BLaER1 (cell line): ENCODE results near the gene TSEN34.
"Not testable (repeated sequence)": the region's sequence is repeated elsewhere in the genome, so short reads cannot be mapped to it uniquely, and the experiment has no call there.

Source experiments
- H3K27ac ChIP-seq: shearing (Covaris generic); formaldehyde crosslinking; 2 replicates; pipeline ENCODE4 v1.8.1; 2022
- H3K27me3 ChIP-seq: shearing (Covaris generic); formaldehyde crosslinking; 2 replicates; pipeline ENCODE4 v1.8.1; 2022
- H3K36me3 ChIP-seq: shearing (Covaris generic); formaldehyde crosslinking; 2 replicates; pipeline ENCODE4 v1.8.1; 2022
- H3K4me1 ChIP-seq: shearing (Covaris generic); formaldehyde crosslinking; 2 replicates; pipeline ENCODE4 v1.8.1; 2022
- H3K4me2 ChIP-seq: shearing (Covaris generic); formaldehyde crosslinking; 2 replicates; pipeline ENCODE4 v1.8.1; 2022
- H3K4me3 ChIP-seq: shearing (Covaris generic); formaldehyde crosslinking; 2 replicates; pipeline ENCODE4 v1.8.1; 2022
- H3K9ac ChIP-seq: shearing (Covaris generic); formaldehyde crosslinking; 2 replicates; pipeline ENCODE4 v1.8.1; 2022
- H3K9me3 ChIP-seq: shearing (Covaris generic); formaldehyde crosslinking; 2 replicates; pipeline ENCODE4 v1.8.1; 2022
- H4K20me1 ChIP-seq: shearing (Covaris generic); formaldehyde crosslinking; 2 replicates; pipeline ENCODE4 v1.8.1; 2022
- Cebpa-rat ChIP-seq: shearing (Covaris generic); IDR thresholded peaks from 2 replicates; pipeline ENCODE4 v1.8.1; 2022

The TSEN34 gene

DNA sequence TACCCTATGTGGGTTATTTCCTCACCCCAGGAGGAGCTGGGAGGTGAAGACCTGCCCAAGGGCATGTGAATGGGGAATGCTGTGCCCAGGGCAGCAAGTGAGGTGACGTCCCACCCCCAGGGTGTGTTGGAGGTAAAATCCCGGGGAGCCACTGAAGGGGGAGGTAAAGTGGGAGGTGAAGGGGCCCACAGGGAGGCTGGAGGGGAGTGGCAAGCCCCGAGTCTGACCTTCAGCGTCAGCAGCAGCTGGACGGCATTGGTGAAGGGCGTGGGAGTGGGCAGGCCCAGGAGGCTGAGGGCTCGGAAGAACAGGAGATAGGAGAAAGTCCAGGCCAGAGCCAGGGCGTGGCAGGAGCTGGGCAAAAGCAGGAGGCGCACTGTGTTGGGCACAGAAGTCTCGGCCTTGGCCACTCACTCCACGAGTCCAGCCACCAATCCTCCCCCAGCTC lies 4.2 kb upstream of the TSEN34 start:
- peak overlapping the region; percentile 89 for H3K27ac ChIP-seq
- H3K4me2 ChIP-seq = peak overlapping the region; percentile 99

DNA sequence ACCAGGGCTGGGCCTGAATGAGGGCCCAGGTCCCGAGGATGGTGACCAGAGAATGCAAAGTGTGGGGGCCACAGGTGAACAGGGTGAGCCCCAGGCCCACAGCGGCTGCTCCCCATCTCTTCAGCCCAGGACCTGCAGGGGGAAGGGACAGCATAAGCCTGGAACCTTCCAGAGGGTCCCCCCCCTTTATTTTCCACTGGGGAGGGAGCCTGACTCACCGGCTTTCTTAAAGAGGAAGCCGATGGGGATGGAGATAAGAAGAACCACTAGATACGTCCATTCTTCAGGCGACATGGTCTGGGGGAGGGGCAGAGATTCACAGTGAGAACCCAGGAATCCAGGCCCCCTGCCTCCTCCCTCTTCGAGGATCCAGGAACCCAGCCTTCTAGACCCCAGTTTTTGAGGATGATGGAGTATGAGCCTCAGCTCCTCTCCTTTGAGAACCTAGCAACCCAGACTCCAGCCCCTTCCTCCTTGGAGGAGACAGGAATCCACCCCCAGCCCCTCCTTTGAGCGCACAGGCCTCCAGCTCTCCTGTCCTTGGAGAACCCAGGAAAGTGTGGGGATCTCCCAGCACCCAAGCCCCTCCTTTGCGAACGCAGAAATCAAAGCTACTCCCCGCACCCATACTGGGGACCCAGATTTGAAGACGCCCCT lies 2.8 kb upstream of the TSEN34 start:
- Histone ChIP-seq H4K20me1 (peaks cover 27% of the 10 kb centered on the region), H3K36me3 (peaks cover 46% of the 10 kb centered on the region), H3K27me3 (no peaks in the 10 kb centered on the region), H3K9me3 (no peaks in the 10 kb centered on the region), H3K4me1 (peaks cover 36% of the 10 kb centered on the region), H3K9ac (peak overlapping the region; percentile 89), H3K27ac (peak overlapping the region; percentile 89), H3K4me2 (peak overlapping the region; percentile 99), H3K4me3 (peak overlapping the region; percentile 78)
- no peak for TF ChIP-seq Cebpa-rat

More for the DNA sequence above, 4.2 kb upstream of the TSEN34 start:
- Histone ChIP-seq H3K9ac (peak overlapping the region; percentile 89), H3K4me1 (peaks cover 22% of the 10 kb centered on the region), H3K4me3 (no peak overlapping the region), H3K36me3 (peaks cover 46% of the 10 kb centered on the region), H3K27me3 (no peaks in the 10 kb centered on the region), H4K20me1 (peaks cover 16% of the 10 kb centered on the region), H3K9me3 (no peaks in the 10 kb centered on the region)
- no peak for TF ChIP-seq Cebpa-rat

DNA sequence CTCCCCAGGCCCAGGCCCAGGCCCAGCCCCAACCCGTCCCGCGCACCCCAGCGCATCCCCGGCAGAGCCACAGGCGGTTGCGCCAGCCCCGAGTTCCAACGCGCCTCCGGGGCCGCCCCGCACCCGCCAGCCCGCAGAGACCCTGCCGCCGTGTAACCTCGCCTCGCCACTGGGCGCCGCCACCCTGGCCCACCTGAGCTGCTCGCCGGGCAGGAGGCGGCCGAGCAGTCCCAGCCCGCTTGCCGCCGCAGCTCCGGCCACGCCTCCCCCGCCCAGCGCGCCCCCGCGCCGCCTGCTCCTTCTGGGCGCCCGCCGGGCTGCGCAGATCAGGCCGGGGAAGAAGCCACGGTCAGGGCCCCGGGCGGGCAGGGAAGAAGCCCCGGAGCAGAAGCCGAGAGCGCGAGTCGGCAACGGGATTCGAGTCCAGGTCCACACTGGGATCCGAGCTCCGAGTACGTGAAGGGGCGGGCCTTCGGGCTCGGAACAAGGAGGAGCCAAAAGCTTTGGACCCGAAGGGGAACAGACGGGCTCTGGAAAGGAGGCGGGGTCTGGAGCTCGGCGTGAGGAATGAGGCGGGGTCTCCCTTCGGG lies 1.9 kb upstream of the TSEN34 start, which contains the start of gene MBOAT7:
Gene MBOAT7, minus strand, starts transcription at position 436 of the 590 bp plus-strand sequence. CDS start 1,072 bp downstream, outside the sequence.
- TF ChIP-seq Cebpa-rat = no peak
- Histone ChIP-seq H3K4me1 (peaks cover 36% of the 10 kb centered on the region), H3K4me2 (peak within 1 kb of the TSS; percentile 99), H3K27me3 (no peaks in the 10 kb centered on the region), H3K4me3 (peak within 1 kb of the TSS; percentile 81), H3K9ac (peak within 1 kb of the TSS; percentile 89), H4K20me1 (peaks cover 27% of the 10 kb centered on the region), H3K36me3 (peaks cover 46% of the 10 kb centered on the region), H3K27ac (peak within 1 kb of the TSS; percentile 95), H3K9me3 (no peaks in the 10 kb centered on the region)

DNA sequence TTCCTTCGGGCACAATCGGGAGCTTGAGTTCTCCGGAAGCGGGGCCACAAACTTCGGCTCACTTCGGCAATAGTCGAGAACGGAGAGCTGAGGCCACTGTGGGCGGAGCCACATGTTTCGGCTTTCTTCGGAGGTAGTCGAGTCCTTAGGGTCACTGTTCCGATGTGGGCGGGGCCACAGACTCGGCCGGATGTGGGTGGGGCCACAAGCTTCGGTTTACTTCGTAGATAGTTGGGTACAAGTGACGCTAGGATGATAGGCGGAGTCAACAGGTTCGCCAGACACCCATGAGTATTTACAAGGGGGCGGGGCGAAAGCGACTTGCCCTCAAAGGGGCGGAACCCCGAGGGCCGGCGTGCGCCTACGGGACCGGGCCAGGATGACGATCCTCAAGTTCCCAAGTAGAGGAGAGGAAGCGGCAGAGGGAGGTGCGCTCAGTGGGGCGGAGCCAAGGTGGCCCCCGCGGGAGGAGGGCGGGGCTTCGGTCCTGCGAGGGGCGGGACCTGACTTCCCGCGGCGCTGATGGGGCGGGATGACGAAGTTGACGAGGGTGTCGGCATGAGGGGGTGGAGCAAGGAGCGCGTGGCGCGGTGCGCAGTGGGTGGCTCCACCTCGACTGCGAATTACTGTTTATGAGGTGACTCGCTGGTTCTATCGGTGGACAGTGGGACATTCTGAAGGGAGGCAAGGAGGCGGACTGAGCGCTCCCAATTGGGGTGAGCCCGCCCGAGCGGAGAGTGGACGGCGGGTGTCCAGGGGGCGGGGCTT lies 1.2 kb upstream of the TSEN34 start:
- peaks cover 27% of the 10 kb centered on the region for H4K20me1 ChIP-seq
- H3K27me3 ChIP-seq = no peaks in the 10 kb centered on the region
- no peak for TF ChIP-seq Cebpa-rat
- peak overlapping the region; percentile 89 for H3K9ac ChIP-seq
- peaks cover 36% of the 10 kb centered on the region for H3K4me1 ChIP-seq
- peak overlapping the region; percentile 81 for H3K4me3 ChIP-seq
- peak overlapping the region; percentile 95 for H3K27ac ChIP-seq
- H3K36me3 ChIP-seq = peaks cover 50% of the 10 kb centered on the region
- no peaks in the 10 kb centered on the region for H3K9me3 ChIP-seq
- peak overlapping the region; percentile 64; the same call in 1 of the 2 replicates for H3K4me2 ChIP-seq

DNA sequence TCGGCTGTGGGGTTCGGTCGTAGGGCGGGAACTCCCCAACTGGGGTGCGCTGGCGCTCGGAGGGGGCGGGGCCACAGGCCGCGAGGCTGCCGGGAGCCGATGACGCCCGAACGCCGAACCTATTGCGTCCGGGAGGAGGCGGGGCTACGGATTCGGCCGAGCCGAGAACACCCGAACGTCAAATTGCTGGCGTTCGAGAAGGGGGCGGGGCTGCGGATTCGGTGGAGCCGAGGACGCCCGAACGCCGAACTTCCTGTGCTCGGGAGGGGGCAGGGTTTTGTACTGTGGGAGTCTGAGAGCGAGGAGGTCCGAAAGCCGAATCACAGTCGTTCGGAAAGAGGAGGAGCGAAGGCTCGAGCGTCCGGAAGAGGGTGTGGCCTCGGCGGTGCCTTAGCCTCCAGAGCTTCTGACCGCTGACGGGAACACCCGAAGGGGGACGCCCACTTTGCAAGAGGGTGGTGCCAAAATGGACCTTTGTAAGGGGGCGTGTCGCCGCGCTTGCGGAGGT lies 551 bp upstream of the TSEN34 start:
- H3K9ac ChIP-seq = peak overlapping the region; percentile 88
- H3K36me3 ChIP-seq = peaks cover 50% of the 10 kb centered on the region
- H3K4me3 ChIP-seq = peak overlapping the region; percentile 81
- no peak for TF ChIP-seq Cebpa-rat
- H3K4me2 ChIP-seq = peak overlapping the region; percentile 98
- H3K4me1 ChIP-seq = peaks cover 36% of the 10 kb centered on the region
- peaks cover 27% of the 10 kb centered on the region for H4K20me1 ChIP-seq
- no peaks in the 10 kb centered on the region for H3K27me3 ChIP-seq
- no peaks in the 10 kb centered on the region for H3K9me3 ChIP-seq
- peak overlapping the region; percentile 95 for H3K27ac ChIP-seq

DNA sequence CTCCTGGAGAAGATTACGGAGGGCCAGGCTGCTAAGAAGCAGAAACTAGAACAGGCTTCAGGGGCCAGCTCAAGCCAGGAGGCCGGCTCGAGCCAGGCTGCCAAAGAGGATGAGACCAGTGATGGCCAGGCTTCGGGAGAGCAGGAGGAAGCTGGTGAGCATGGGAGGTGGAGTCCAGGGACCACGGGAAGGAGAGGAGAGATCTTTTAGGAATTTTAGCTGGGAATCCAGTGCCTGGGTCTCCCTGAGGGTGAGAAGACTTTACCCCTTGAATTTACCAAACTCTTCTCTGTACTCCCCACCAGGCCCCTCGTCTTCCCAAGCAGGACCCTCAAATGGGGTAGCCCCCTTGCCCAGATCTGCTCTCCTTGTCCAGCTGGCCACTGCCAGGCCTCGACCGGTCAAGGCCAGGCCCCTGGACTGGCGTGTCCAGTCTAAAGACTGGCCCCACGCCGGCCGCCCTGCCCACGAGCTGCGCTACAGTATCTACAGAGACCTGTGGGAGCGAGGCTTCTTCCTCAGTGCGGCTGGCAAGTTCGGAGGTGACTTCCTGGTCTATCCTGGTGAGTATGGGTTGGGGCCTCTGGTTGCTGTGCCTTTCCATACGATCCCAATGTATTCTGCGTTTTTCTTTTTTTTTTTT lies 824 bp downstream of the TSEN34 start:
- peak overlapping the region; percentile 88 for H3K9ac ChIP-seq
- no peaks in the 10 kb centered on the region for H3K9me3 ChIP-seq
- peaks cover 33% of the 10 kb centered on the region for H3K4me1 ChIP-seq
- peak overlapping the region; percentile 95 for H3K27ac ChIP-seq
- H3K36me3 ChIP-seq = peaks cover 47% of the 10 kb centered on the region
- peaks cover 25% of the 10 kb centered on the region for H4K20me1 ChIP-seq
- no peak for TF ChIP-seq Cebpa-rat
- peak overlapping the region; percentile 98 for H3K4me2 ChIP-seq
- no peaks in the 10 kb centered on the region for H3K27me3 ChIP-seq
- peak overlapping the region; percentile 81 for H3K4me3 ChIP-seq

DNA sequence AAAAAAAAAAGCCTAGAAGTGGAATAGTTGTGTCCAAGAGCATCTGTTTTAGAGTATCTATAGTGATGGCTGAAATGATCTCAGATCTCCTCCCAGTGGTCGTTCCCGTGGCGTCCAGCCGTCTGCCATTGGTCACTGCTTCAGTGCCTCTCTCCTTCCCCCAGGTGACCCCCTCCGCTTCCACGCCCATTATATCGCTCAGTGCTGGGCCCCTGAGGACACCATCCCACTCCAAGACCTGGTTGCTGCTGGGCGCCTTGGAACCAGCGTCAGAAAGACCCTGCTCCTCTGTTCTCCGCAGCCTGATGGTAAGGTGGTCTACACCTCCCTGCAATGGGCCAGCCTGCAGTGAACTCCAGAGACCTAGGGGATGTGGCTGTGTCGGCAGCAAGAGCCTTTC lies 1.9 kb downstream of the TSEN34 start:
- H3K4me1 ChIP-seq = peaks cover 22% of the 10 kb centered on the region
- H3K9me3 ChIP-seq = no peaks in the 10 kb centered on the region
- H4K20me1 ChIP-seq = peaks cover 18% of the 10 kb centered on the region
- H3K9ac ChIP-seq = 0 out of 2 replicates have a peak overlapping the region, but pooled peaks have one; percentile 22
- TF ChIP-seq Cebpa-rat = no peak
- no peak overlapping the region for H3K4me3 ChIP-seq
- peak overlapping the region; percentile 98 for H3K4me2 ChIP-seq
- no peaks in the 10 kb centered on the region for H3K27me3 ChIP-seq
- peaks cover 43% of the 10 kb centered on the region for H3K36me3 ChIP-seq
- no peak overlapping the region; the same call in 1 of the 2 replicates for H3K27ac ChIP-seq

DNA sequence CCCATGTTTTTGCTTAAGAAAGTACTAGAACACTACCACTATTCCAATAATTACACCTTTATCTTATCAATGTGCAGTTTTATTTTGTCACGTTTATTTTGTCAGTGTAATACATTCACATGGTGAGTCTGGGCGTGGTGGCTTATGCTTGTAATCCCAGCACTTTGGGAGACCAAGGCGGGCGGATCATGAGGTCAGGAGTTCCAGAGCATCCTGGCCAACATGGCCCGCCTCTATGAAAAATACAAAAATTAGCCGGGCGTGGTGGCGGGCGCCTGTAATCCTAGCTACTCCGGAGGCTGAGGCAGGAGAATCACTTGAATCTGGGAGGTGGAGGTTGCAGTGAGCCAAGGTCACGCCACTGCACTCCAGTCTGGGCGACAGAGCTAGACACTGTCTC lies 3.4 kb downstream of the TSEN34 start:
- not testable (repeated sequence) for H3K4me2 ChIP-seq, H3K9ac ChIP-seq, H3K27me3 ChIP-seq, H3K9me3 ChIP-seq, H3K27ac ChIP-seq, H3K4me3 ChIP-seq
- Histone ChIP-seq H3K4me1 (peaks cover 17% of the 10 kb centered on the region), H4K20me1 (peaks cover 18% of the 10 kb centered on the region), H3K36me3 (peaks cover 48% of the 10 kb centered on the region)

DNA sequence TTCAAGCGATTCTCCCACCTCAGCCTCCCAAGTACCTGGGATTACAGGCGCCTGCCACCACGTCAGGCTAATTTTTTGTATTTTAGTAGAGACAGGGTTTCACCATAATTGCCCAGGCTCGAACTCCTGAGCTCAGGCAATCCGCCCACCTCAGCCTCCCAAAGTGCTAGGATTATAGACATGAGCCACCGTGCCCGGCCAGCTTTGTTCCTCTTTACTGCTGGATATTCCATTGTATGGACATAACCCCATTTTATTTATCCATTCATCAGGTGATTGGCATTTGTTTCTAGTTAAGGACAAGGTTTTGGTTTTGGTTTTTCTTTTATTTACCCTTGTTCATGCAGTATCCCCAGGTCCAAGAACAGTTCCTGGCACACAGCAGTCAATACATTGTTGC lies 5.4 kb downstream of the TSEN34 start:
- no peak overlapping the region for H3K4me3 ChIP-seq
- H4K20me1 ChIP-seq = peaks cover 22% of the 10 kb centered on the region
- no peaks in the 10 kb centered on the region for H3K9me3 ChIP-seq
- H3K9ac ChIP-seq = no peak overlapping the region
- no peak overlapping the region for H3K27ac ChIP-seq
- peaks cover 54% of the 10 kb centered on the region for H3K36me3 ChIP-seq
- peaks cover 25% of the 10 kb centered on the region for H3K4me1 ChIP-seq
- no peak for TF ChIP-seq Cebpa-rat
- no peaks in the 10 kb centered on the region for H3K27me3 ChIP-seq
- H3K4me2 ChIP-seq = no peak overlapping the region
